Stimulated activated CD4-positive, alpha-beta T cell treated with anti-CD3 and anti-CD28 coated beads, Interleukin-1b, Interleukin-23, amount 100 ng/mL, for 24 hours (primary cell): ENCODE data around the gene COPB2.

ENCODE experiments used
- DNase-seq, 4 experiments: peaks; one replicate each; pipeline ENCODE4 v3.0.0-alpha.2; 2020; ENCODE audit warnings: low read depth in 4 of 4, low spot score in 1 of 4

COPB2 gene

DNA sequence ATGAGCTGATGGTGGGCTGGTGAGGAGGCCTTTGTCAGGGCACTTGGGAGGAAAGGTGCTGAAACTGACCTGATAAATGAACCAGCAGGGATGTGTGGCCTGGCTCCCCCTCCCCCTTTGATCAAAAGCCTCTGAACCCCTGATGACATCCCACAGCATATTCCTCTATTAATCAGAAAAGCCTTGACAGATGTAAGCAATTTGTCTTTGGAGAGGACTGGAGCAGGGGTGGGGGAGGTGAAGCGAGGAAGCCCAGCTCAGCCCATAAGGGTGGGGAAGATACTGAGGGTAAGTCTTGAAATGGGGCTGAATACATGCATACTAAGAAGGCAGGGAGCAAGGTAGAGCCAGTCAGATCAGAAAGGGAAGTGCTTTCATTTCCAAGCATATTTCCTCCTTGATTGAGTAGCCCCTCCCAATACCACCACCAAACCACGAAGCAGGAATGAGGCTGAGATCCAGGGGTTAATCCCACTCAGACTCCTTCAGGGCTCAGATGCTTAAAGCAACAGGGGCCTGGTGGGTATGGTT lies 80.3 kb downstream of the COPB2 start:
- no peak for DNase-seq

DNA sequence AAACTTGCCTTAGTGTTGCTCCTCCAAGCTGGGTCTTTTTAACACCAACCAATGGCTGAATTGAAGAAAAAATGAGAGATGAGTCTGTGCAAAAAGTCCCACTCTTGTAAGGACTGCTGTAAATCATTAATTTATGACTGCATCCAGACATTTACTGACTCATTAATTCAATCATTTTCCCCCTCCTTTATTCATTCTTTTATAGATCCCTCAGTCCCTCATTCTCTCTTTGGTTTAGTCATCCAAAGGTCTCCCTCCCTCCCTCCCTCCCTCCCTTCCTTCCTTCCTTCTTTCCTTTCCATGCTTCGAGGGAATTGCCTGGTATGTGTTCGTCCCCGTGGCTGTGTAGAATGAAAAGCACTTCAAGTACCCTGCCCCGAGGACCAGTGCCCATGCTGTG lies 80.9 kb downstream of the COPB2 start:
- DNase-seq, result no peak

DNA sequence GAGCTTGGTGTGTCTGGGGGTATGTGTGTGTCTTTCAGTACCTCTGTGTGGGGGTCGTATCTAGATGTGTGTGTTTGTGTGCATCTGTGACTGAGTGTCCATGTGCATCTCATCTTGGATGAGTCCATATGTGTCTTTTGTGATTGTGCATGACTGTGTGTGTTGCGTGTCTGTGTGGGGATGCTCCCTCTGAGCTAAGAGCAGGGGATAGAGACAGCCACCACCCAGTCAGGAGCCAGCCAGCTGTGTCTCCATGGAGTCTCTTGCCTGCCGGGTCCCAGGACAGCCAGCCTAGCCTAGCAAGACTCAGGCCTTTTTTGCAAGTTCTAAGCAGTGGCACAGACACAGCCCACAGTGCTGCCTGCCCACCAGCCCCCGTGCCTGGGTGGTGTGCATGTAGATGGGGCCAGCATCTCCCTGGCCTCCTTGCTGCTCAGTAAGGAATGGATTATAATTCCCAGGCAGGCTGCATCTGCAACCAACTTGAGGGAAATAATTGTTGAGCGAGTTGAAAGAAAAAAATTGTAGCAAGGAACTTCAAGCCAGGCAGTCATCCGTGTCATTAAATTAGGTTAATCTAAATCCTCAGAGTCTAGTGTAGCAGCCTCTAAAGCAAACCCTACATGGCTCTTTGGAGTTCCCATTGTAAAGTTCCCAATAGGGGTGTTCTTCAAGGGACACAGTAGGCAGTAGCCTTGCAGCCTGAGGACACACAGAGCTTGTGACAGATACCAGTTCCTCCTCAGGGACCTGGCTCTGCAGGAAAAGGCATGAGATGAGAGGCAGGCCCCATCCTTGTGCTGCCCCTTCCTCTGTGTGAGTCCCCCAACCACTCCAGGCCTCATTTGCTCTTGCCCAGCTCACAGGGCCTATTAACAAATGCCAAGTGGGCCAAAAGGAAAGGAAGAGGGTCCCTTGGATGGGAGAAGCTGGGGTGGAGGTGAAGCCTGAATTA lies 81.6 kb downstream of the COPB2 start:
- no peak for DNase-seq
